Retinal pigment epithelial cell (primary cell): Measurements from ENCODE around the gene PHKB.

Experiments used
- DNase-seq: peaks from one replicate; pipeline ENCODE4 v3.0.0-alpha.2; 2010; ENCODE audit warnings: low read depth
- H3K4me3 ChIP-seq: 2 replicates; pipeline ENCODE4 v1.5.1; 2011; ENCODE audit warnings: mild to moderate bottlenecking, low read length, control low read depth, moderate library complexity
- CTCF ChIP-seq: conservative IDR thresholded peaks from 2 replicates; pipeline ENCODE4 v1.5.1; 2011; ENCODE audit warnings: low read depth, low read length, control low read depth, inconsistent platforms

The PHKB gene

GRCh38 chr16:47711809-47712208, 250.7 kb downstream of the PHKB start:
- DNase-seq: no peak
- no peak for TF ChIP-seq CTCF

GRCh38 chr16:47712276-47713224, 251.4 kb downstream of the PHKB start:
- no peak for DNase-seq
- no peak for TF ChIP-seq CTCF
- H3K4me3 ChIP-seq: no peak overlapping the region

More at GRCh38 chr16:47711809-47712208, 250.7 kb downstream of the PHKB start:
- no peak overlapping the region for H3K4me3 ChIP-seq

- no peak overlapping the region for H3K4me3 ChIP-seq
- no peak for DNase-seq
- no peak for TF ChIP-seq CTCF
Observed at GRCh38 chr16:47713225-47713595, 252.1 kb downstream of the PHKB start.

GRCh38 chr16:47715442-47716083, 254.4 kb downstream of the PHKB start:
- no peak for TF ChIP-seq CTCF
- peak; percentile 19 for DNase-seq
- H3K4me3 ChIP-seq: no peak overlapping the region

GRCh38 chr16:47716571-47716970, 255.4 kb downstream of the PHKB start:
- no peak overlapping the region for H3K4me3 ChIP-seq
- TF ChIP-seq CTCF: no peak
- peak; percentile 79 for DNase-seq

GRCh38 chr16:47719713-47720112, 258.6 kb downstream of the PHKB start:
- H3K4me3 ChIP-seq: no peak overlapping the region
- no peak for DNase-seq
- no peak for TF ChIP-seq CTCF
